Body of pancreas (tissue), 4 donors: Measurements from ENCODE around the gene CYP21A2. TPM values are rescaled to one million over a fixed set of nuclear protein-coding genes. Genes with fewer than 3 reads are reported as not detected.

Experiments used
- ATAC-seq: fragments of 150-250 bp; one replicate; pipeline ENCODE4 v1.9.1; 2016
- DNase-seq, 4 donors: peaks; one replicate each; pipeline ENCODE4 v3.0.0-alpha.2; 2019
- H3K27ac ChIP-seq, 4 donors: fragments of 200-600 bp; sonication (generic); 1 replicate in 3 of 4; 2 replicates in 1 of 4; pipeline versions ENCODE4 v1.5.1 to v1.6.1; 2016 to 2019; ENCODE audit warnings: mild to moderate bottlenecking in 1 of 4, mixed read lengths in 1 of 4, moderate library complexity in 1 of 4
- H3K27me3 ChIP-seq, 2 donors: fragments of 200-600 bp; sonication (generic); one replicate each; pipeline ENCODE4 v1.6.0; 2016; ENCODE audit warnings: mild to moderate bottlenecking in 1 of 2
- H3K36me3 ChIP-seq, 2 donors: fragments of 200-600 bp; sonication (generic); replicated peaks in 1 of 2; 2 replicates each; pipeline ENCODE4 v1.5.1; 2016; ENCODE audit warnings: low read depth in 2 of 2; ENCODE audit not compliant: insufficient read depth in 1 of 2
- H3K4me1 ChIP-seq: fragments of 200-600 bp; sonication (generic); one replicate; pipeline ENCODE4 v1.6.0; 2016
- H3K4me3 ChIP-seq, 2 donors: fragments of 200-600 bp; sonication (generic); 1 replicate in 1 of 2; 2 replicates in 1 of 2; pipeline ENCODE4 v1.5.1; 2016 to 2019
- H3K9me3 ChIP-seq, 3 donors: fragments of 200-600 bp; sonication (generic); 1 replicate in 2 of 3; 2 replicates in 1 of 3; pipeline ENCODE4 v1.5.1; 2016
- POLR2A ChIP-seq, 3 donors: fragments of 450-650 bp; IDR thresholded peaks; one replicate each; pipeline ENCODE4 v1.6.1; 2016; ENCODE audit warnings: antibody characterized with exemption in 3 of 3, mild to moderate bottlenecking in 2 of 3
- WGBS, 2 donors: methylation state at CpG; one replicate each; pipeline ENCODE4 v1.1.5; 2017; 5-methylcytosine and 5-hydroxymethylcytosine counted together
- intact Hi-C: fragments of 100-400 bp; cut with DNase I; formaldehyde crosslinking; loops from one replicate; pipeline ENCODE4 v1.15.1; 2023
- small RNA-seq: library from RNA; depleted of rRNA; stranded (forward); fragments of <200 nt; gene quantifications from one replicate; pipeline ENCODE3, GENCODE V24; 2016
- total RNA-seq, 2 donors: library from RNA; depleted of rRNA; stranded (reverse); fragments of >200 nt; gene quantifications; one replicate each; pipeline ENCODE4 v1.1.0, GENCODE V29; 2016
- TF ChIP-seq, protein P1 (sequence below), 7 experiments: fragments of 450-650 bp in 4 of 7; fragments of 200-600 bp in 3 of 7; sonication (generic) in 3 of 7; IDR thresholded peaks; one replicate each; pipeline ENCODE4 v1.5.1; 2016 to 2019; ENCODE audit warnings: antibody characterized with exemption in 7 of 7

The CYP21A2 gene
- total RNA-seq, 2 donors from 2014 or later, result 0.52 TPM; not detected in 1

- Histone ChIP-seq H3K36me3 (no peaks in the 10 kb centered on the region), H3K27me3 (no peaks in the 10 kb centered on the region), H3K4me1 (peaks cover 12% of the 10 kb centered on the region), H3K9me3 (no peaks in the 10 kb centered on the region), H3K4me3 (no peak overlapping the region), H3K27ac (peak overlapping the region in 2 of 4 donors; percentile 44 to 64)
- peak; percentile 84 to 87 (median 86) for DNase-seq
- 14 to 53% methylated on average over 13 to 41 of the region's 50 CpGs for WGBS, 2 donors
- TF ChIP-seq POLR2A (IDR thresholded peaks at IDR 0.05), result no peak
- TF ChIP-seq, protein P1, sequence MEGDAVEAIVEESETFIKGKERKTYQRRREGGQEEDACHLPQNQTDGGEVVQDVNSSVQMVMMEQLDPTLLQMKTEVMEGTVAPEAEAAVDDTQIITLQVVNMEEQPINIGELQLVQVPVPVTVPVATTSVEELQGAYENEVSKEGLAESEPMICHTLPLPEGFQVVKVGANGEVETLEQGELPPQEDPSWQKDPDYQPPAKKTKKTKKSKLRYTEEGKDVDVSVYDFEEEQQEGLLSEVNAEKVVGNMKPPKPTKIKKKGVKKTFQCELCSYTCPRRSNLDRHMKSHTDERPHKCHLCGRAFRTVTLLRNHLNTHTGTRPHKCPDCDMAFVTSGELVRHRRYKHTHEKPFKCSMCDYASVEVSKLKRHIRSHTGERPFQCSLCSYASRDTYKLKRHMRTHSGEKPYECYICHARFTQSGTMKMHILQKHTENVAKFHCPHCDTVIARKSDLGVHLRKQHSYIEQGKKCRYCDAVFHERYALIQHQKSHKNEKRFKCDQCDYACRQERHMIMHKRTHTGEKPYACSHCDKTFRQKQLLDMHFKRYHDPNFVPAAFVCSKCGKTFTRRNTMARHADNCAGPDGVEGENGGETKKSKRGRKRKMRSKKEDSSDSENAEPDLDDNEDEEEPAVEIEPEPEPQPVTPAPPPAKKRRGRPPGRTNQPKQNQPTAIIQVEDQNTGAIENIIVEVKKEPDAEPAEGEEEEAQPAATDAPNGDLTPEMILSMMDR (IDR thresholded peaks at IDR 0.05), result peak; percentile 37 to 76 (median 48)
- intact Hi-C loops, result no loop called here
- ATAC-seq, result peak; percentile 92
These were observed 49.6 kb downstream of the CYP21A2 start for GRCh38 chr6:32087574-32088486.

DNA sequence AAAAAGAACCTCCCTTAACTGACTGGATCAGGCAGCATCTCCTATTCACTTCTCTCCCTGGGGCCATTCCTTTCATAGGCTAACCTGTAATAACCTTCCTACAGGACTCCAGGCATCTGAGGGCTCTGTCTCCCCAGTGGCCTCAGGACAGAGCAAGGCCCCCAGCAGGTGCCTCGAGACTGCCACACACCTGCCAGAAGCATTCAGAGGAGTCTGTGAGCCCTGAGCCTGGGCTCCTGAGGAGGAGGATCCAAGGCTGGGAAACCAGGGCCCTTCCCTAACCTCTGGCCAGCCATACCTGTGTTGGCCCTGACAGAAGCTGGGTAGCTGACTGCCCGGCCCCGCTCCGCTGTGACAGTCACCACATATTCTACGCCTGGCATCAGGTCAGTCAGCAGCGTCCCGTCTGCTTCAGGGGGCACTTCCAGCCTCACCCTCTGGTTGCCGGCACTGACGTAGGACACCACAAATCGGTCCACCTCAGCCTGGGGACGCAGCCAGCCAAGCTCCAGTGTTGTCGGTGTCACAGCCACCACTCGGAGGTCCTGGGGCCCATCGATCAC lies 50.4 kb downstream of the CYP21A2 start:
- ATAC-seq (no peak), DNase-seq (no peak)
- intact Hi-C loops, result no loop called here
- Histone ChIP-seq H3K36me3 (no peaks in the 10 kb centered on the region), H3K9me3 (no peaks in the 10 kb centered on the region), H3K4me3 (no peak overlapping the region), H3K4me1 (peaks cover 12% of the 10 kb centered on the region), H3K27ac (no peak overlapping the region), H3K27me3 (no peaks in the 10 kb centered on the region)
- WGBS, 2 donors, result 81 to 93% methylated on average over 5 to 14 of the region's 14 CpGs
- no peak for TF ChIP-seq POLR2A (IDR thresholded peaks at IDR 0.05)
- TF ChIP-seq, protein P1 (IDR thresholded peaks at IDR 0.05), result no peak

GRCh38 chr6:32089082-32089828 lies 51.0 kb downstream of the CYP21A2 start:
- Histone ChIP-seq H3K27ac (no peak overlapping the region), H3K4me1 (peaks cover 12% of the 10 kb centered on the region), H3K36me3 (no peaks in the 10 kb centered on the region), H3K4me3 (no peak overlapping the region), H3K9me3 (no peaks in the 10 kb centered on the region), H3K27me3 (no peaks in the 10 kb centered on the region)
- 61 to 62% methylated on average over 9 to 10 of the region's 10 CpGs for WGBS, 2 donors
- DNase-seq (no peak), ATAC-seq (no peak)
- intact Hi-C loops, result no loop called here
- TF ChIP-seq, protein P1 (IDR thresholded peaks at IDR 0.05), result no peak
- TF ChIP-seq POLR2A (IDR thresholded peaks at IDR 0.05), result no peak

Small RNAs within 50 kb of the gene (small RNA-seq; reads per million reads assigned to genes)
- not detected for gene RNA5SP206

Other genes with a start within 250 kb of the CYP21A2 start
- gene VARS1, start 242.7 kb upstream of the CYP21A2 start, total RNA-seq, result 10 to 100 TPM; 39.2 to 67.6 TPM
- gene LSM2, start 231.4 kb upstream of the CYP21A2 start, total RNA-seq, result 10 to 100 TPM; 21.0 to 22.4 TPM
- 1 to 10 TPM in 1 of 2 donors, under 1 TPM in 1; 0.33 to 1.0 TPM for gene HSPA1L, start 223.1 kb upstream of the CYP21A2 start, total RNA-seq
- 10 to 100 TPM; 70.9 to 92.1 TPM for gene HSPA1A, start 222.9 kb upstream of the CYP21A2 start, total RNA-seq
- gene HSPA1B, start 210.7 kb upstream of the CYP21A2 start, total RNA-seq, result 100 to 1,000 TPM in 1 of 2 donors, 10 to 100 TPM in 1; 87.0 to 131 TPM
- gene NEU1, start 175.6 kb upstream of the CYP21A2 start, total RNA-seq, result 10 to 100 TPM; 29.3 to 30.6 TPM
- gene SLC44A4, start 159.4 kb upstream of the CYP21A2 start, total RNA-seq, result 10 to 100 TPM in 1 of 2 donors, 1 to 10 TPM in 1; 7.3 to 19.2 TPM
- 10 to 100 TPM; 35.8 to 87.7 TPM for gene EHMT2, start 140.7 kb upstream of the CYP21A2 start, total RNA-seq
- gene ZBTB12, start 136.3 kb upstream of the CYP21A2 start, total RNA-seq, result 1 to 10 TPM in 1 of 2 donors, not detected in 1; 2.1 TPM
- gene C2, start 110.7 kb upstream of the CYP21A2 start, total RNA-seq, result 1 to 10 TPM; 1.3 TPM
- gene CFB, start 92.3 kb upstream of the CYP21A2 start, total RNA-seq, result 10 to 100 TPM; 21.0 to 33.9 TPM
- 10 to 100 TPM; 38.9 to 39.9 TPM for gene NELFE, start 79.4 kb upstream of the CYP21A2 start, total RNA-seq
- gene SKIC2, start 79.2 kb upstream of the CYP21A2 start, total RNA-seq, result 10 to 100 TPM; 30.9 to 52.1 TPM
- gene DXO, start 66.3 kb upstream of the CYP21A2 start, total RNA-seq, result 10 to 100 TPM; 16.9 to 26.0 TPM
- 10 to 100 TPM; 60.3 to 65.9 TPM for gene C4A, start 56.4 kb upstream of the CYP21A2 start, total RNA-seq
- gene C4B, start 23.6 kb upstream of the CYP21A2 start, total RNA-seq, result 10 to 100 TPM; 57.7 to 77.3 TPM
- 10 to 100 TPM; 24.9 to 36.6 TPM for gene TNXB, start 70.9 kb downstream of the CYP21A2 start, total RNA-seq
- gene ATF6B, start 89.8 kb downstream of the CYP21A2 start, total RNA-seq, result 10 to 100 TPM; 26.5 to 32.3 TPM
- 1 to 10 TPM; 1.0 to 1.6 TPM for gene FKBPL, start 91.9 kb downstream of the CYP21A2 start, total RNA-seq
- gene PRRT1, start 113.5 kb downstream of the CYP21A2 start, total RNA-seq, result not detected
- gene PPT2, start 115.7 kb downstream of the CYP21A2 start, total RNA-seq, result 1 to 10 TPM; 3.6 to 9.9 TPM
- 1 to 10 TPM; 5.7 to 6.9 TPM for gene EGFL8, start 126.2 kb downstream of the CYP21A2 start, total RNA-seq
- 10 to 100 TPM; 13.2 to 16.1 TPM for gene AGPAT1, start 137.7 kb downstream of the CYP21A2 start, total RNA-seq
- gene RNF5, start 140.0 kb downstream of the CYP21A2 start, total RNA-seq, result 10 to 100 TPM; 34.0 to 62.0 TPM
- gene AGER, start 145.8 kb downstream of the CYP21A2 start, total RNA-seq, result 1 to 10 TPM; 3.0 to 4.9 TPM
- 10 to 100 TPM; 28.8 to 31.3 TPM for gene PBX2, start 151.8 kb downstream of the CYP21A2 start, total RNA-seq
- 1 to 10 TPM; 1.3 to 6.0 TPM for gene GPSM3, start 154.2 kb downstream of the CYP21A2 start, total RNA-seq
- 10 to 100 TPM; 10.6 to 48.1 TPM for gene NOTCH4, start 185.7 kb downstream of the CYP21A2 start, total RNA-seq